GM21360 (cell line): ENCODE data around the gene RMP24.
A peak's percentile ranks its signal among the peaks of the same experiment; 100 is the strongest.

Experiments
- ATAC-seq: cut with Tn5 transposase; IDR thresholded peaks from one replicate; pipeline ENCODE4 v1.9.1; 2021; ENCODE audit warnings: mild to moderate bottlenecking, moderate library complexity; ENCODE audit not compliant: unreplicated experiment

RMP24 gene

DNA sequence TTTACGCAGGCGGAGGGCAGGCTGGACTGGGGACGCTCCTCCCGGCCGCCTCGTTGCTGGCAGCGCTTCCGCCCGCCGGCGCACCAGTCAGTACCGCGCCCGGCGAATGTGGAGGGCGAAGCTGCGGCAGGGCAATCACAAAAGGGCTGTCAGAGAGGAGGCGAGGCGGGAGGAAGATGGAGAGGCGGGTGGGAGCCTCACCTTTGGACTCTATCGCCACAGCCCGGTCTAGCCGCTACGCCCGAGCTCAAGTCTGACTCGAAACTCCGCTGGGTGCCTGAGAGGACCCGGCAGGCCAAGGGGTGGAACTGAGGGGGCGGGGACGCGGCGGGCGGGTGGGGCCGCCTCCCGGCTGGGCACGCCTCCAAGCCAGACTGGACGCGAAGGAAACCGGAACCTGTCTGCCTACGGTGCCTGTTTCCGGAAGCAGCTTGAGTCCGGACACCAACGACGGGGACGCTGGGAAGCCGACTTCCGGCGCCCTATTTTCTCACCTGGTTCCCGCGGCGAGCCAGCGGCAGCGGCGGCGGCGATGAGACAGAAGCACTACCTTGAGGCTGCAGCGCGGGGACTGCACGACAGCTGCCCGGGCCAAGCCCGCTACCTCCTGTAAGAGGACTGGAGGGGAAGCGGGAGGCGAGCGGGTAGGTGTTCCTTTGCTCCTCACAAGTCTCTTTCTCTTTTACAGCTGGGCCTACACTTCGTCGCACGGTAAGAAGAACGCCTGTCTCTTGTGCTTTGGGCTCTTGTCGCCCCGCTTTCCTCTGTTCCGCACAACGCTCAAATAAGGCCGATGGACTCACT is at the start of gene RMP24:
RMP24 (plus strand) TSS at position 483 of the 804 bp plus-strand sequence.
- ATAC-seq, result peak; percentile 86

DNA sequence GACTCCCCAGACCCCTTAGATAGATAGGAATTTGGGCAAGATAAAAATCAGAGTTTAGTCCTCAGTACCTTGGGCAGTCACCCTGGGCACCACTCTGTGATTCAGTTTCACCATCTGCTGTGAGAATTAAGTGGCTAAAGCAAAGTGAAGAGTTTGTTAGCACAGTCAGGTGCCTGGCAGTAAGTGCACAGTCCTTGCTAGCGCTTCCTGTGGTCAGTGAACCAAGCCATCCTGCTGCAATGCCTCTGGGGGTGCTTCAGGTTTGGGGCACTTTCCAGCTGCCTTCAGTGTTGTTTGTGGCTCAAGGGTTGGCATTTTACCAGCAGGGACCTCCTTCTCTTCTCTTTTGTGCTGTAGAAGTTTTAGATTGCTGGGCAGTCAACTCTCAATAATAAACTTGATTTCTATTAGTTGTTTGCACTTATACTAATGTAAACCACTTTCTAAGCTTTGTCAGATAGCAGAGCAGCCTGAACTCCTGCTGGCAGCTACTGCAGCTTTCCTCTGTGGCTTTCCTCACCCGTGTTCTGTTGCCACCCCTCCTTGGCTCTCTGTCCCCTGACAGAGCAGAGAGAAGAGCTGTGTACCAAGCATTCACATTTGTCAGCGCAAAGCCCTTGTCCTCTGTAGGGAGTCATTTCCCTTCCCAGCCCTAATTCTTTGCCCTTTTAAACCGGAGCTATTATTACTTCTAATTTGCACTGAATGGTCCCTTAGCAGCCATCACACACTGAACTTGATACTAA is 48.4 kb upstream of the RMP24 start:
- ATAC-seq, result no peak

DNA sequence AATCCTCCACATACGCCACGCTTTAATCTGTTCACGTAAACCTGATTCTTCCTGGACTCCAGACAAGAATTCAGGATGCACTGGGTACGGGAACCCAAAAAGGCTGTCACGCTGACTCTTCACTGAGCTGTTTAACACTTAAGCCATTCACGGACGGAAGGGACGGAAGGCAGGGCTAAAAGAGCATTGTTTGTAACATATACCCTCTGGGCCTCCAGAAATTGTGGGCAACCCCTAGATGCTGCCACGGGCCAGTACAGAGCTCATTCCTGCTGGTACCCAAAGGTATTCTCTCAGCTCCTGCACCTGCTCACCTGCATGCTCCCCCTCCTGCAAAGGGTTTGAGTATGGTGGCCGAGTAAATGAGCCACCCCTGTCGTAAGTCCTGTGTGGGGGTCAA is 45.6 kb upstream of the RMP24 start:
- no peak for ATAC-seq

DNA sequence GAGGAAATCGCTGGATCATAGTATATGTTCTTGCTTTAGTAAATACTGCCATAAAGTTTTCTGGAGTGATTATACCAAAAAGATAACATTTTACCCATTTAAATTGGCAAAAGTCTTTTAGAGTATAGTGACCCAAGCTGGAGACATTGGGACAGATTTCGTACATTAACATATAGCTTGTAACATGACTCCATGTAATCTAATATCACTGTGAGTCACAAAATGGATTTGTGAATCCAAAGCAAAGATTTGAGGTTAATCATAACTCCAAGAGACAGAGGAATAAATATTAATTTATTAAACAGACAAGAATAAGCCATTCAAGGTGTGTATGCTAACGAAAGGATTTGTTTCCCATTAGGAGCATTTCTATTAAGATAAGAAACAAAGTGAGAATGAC is 45.0 kb upstream of the RMP24 start:
- ATAC-seq, result no peak

DNA sequence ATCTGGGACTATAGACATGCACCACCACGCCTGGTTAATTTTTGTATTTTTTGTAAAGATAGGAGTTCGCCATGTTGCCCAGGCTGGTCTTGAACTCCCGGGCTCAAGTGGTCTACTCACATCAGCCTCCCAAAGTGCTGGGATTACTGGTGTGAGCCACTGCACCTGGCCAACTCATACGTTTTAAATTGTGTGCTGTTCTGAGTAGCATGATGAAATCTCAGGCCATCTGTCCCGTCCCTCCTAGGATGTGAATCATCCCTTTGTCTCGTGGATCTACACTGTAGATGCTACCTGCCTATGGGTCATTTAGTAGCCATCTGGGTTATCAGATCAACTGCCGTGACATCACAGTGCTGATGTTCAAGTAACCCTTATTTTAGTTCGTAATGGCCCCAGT is 38.5 kb upstream of the RMP24 start:
- ATAC-seq, result no peak

DNA sequence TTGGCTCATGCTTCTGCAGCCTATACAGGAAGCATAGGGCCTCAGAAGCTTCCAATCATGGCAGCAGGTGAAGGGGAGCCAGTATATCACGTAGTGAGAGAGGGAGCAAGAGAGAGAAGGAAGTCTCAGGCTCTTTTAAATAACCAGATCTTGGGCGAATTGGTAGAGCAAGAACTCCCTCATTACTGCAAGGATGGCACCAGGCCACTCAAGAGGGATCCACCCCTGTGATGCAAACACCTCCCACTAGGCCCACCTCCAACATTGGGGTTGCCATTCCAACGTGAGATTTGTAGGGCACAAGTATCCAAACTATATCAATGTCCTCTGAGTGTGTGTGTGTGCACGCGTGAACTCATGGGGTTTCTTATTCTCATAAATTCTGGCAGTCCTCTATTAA is 37.6 kb upstream of the RMP24 start:
- no peak for ATAC-seq

DNA sequence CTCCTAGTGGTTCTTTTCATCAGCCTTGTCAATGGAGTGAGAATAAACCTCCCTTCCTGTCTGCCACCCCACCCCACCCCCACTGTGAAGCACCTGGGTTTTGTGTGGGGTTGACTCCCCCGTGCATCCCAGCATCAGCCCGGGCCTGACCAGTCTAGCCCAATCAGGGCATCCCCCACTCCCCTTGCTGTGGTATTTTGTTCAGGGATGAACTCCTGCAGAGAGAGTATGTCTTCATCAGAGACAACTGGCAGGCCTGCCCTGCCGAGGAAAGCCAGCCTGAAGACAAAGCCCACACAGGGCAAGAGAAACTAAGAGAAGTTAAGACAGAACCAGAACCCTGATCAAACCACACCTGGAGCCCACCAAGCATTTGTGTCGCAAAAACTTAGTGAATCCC is 36.7 kb upstream of the RMP24 start:
- no peak for ATAC-seq

DNA sequence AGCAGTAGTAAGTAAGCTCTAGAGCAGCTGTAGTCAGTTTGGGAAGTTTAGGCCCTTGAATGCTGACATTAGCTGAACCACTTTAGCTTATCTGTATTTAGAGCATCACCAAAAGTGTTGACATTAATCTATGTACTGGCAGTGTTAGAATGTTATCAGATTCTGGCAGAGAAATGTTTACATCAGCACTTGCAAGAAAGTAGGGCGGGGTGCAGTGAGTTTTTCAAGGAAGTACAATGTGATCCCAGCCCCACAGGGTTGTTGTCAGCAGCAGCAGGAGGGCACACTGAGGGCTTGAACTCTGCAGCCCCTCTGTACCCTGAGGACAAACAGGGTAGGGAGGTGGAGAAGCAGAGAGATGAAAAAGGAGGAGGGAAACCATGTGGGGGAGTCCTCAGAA is 35.5 kb upstream of the RMP24 start:
- ATAC-seq, result no peak

DNA sequence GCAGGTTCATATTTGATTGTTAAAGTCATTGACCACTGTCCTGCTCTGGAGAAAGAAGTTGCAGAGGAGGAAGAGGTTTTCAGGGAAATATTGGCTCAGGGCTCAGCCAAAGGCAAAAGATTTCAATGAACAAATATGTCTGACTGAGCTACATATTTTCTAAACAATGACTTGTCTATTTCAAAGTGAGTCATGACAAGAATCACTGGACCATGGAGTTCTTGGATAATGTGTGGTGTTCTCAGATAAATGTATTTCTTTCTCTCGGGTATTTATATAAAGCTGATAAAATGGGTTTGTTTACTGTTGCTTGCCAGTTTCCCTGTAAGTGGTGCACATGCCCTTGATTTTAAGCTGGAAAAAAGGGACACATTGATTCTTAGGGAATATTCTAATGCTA is 34.3 kb upstream of the RMP24 start:
- no peak for ATAC-seq

DNA sequence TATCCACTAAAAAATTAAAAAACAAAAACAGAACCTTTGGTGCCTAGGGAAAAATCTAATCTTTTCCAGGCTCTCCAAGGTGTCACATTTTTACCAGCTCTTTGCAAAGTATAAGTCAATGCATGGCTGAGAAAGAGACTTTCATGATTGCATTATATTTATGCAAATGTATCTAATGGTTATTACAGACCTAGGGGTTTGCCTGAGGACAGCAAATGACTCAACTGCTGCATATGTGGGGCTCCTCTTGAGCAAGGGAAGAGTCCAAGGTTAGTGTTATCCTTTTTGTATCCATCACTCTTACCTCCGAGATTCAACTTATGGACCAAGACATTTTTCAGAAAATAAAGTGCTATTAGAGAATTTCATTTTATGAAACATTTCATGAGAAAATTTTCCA is 33.9 kb upstream of the RMP24 start:
- ATAC-seq, result no peak

DNA sequence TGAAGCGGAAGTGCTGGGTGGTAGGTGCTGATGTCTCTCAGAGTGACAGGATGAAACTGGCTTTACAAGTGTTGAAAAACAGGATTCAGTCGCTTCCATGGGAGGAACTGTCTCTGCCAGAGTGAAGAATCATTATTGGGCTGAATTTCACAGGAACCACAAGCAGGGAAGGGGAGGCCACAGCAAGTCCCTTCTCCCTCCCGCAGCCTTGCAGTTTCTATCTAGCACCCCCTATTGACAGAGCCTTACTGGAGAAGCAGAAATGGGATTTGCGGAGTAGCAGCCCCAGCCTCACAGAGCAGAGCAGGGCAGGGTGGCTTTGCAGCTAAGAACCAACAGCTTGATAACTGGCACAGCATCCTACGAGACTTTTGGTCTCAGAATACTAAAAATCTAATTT is 33.3 kb upstream of the RMP24 start:
- ATAC-seq, result no peak

DNA sequence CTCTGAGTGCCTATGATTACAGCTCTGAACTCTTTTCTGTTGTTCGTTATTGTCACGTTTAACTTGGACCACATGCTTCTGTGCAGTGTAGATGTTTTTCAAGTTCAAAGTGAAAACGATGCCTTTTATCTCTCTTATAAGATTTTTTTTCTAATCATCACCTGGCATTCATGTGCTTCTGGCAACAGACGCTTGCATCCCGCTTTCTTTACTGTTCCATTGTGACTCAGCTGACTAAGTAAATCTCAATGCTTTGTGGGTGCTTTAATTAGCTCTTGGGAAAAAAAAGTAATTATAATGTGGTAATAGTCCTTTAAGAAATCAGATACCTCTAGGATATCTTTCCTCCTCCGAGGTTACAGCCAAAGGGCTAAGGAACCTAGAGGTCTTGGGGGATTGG is 31.2 kb upstream of the RMP24 start:
- ATAC-seq, result no peak

DNA sequence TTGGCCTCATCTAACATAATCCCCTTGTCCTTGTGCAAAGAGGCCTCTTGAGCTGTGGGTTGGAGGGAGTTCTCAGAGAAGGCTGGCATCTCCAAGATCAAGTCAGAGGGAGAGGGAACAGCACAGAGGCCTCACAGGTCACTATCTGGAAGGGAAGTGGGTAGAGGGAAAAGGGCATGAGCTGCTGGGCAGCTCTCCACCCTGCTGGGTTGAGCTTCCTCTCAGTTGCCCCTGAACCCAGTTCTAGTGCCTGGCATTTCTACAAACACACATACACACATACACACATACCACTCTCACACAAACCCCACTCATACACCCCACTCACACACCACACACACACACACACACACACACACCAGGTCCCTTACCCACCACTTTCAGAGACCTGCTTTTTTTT is 30.3 kb upstream of the RMP24 start:
- no peak for ATAC-seq

DNA sequence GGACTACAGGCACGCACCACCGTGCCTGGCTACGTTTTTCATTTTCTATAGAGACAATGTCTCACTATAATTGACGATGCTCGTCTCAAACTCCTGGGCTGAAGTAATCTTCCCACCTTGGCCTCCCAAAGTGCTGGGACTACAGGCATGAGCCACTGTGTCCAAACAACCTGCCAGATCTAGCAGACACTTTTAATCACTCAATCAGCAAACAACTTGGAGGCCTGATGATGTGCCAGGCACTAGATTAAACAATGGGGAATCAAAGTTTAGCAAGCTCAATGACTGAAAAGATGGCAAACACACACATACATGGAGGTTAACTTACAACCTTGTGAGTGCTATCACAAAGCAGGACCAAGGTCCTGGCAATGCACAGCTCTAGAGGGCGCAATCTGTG is 29.8 kb upstream of the RMP24 start:
- ATAC-seq, result no peak

DNA sequence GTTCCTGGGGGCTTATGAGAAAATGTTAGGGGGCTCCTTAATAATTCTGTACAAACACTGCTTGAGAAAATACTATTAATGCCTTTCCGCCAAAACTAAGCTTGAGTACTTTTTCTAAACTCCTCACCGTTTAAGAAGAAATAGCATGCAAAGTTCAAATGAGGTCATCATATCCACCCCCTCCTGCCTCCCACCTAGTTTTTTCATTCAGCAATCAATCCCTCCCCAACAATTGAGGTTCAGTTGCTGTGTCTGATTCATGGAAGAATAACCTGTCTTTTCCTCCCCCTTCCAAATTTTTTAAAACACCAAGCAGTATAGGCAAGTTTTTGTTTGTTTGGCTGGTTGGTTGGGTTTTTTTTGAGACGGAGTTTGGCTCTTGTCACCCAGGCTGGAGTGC is 24.4 kb upstream of the RMP24 start:
- ATAC-seq, result no peak

DNA sequence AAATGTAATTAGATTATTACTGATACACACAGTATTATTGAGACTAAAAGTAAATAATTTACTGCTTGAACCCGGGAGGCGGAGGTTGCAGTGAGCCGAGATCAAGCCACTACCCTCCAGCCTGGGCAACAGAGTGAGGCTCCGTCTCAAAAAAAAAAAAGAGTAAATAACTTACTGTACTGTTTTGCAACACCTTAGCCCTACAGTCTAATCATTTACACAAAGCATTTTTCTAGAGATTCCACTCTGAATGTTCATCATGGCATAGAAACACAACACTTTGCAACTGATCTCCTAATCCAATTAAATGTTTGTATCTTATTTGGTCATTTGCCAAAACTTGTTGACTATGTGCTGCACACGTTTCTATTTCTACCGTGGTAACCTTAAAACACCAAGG is 23.4 kb upstream of the RMP24 start:
- no peak for ATAC-seq

DNA sequence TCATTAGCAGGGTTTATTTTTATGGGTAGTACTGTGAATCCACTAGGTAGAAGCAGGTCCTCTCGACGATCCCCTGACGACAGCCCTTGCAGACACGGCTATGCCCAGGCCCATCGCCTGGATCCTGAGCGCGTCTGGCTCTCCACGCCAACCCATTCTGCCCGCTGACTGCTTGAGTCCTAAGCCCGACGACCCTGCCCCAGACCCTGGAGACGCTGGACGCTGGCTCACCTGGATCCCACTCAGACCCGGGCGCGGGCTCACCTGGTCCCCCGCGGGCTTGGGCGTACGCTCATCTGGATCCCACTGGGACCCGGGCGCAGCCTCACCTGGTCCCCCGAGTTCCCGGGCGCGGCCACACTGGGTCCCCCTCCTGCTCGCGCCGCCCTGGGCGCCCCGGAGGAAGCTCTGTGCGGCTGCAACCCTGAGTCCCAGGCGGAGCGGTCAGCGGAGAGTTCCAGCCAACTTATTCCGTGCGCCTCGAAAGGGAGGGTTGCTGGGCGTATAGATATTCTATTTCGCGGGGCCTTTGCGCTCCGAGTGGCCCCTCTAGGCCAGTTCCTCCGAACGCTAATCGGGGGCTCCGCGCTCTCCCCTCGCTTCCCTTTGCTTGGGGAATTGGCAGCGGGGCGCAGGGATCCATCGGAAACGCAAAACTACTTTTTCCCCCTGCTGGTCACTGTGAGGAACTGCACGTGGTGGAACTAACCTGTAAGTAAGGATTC is 22.4 kb upstream of the RMP24 start:
- no peak for ATAC-seq

DNA sequence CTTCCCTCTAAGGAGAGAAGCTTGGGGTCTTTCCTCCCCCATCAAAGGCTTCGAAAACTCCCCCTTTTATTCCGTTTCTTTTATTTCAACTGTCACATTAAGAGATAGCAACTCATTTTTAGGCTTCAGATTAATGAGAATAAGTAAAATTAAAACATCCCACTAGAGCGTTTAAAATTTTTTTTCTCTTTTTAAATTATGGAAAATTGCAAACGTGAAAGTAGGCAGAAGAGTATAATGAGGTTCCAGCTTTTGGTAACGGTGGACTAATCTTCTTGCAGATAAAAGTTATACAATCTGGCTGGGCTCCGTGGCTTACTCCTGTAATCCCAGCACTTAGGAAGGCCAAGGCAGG is 21.9 kb upstream of the RMP24 start:
- no peak for ATAC-seq

DNA sequence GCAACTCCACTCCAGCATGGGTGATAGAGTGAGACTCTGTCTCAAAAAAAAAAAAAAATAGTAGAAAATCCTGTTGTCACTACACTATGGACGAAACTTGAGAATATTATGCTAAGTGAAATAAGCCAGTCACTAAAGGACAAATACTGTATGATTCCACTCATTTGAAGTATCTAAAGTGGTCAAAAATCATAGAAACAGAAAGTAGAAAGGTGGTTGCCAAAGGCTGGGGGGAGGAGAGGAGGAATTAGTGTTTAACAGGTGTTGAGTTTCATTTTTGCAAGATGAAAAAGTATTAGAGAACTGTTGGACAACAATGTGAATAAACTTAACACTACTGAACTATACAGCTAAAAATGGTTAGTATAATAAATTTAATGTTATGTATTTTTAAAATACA is 18.8 kb upstream of the RMP24 start:
- ATAC-seq, result no peak

DNA sequence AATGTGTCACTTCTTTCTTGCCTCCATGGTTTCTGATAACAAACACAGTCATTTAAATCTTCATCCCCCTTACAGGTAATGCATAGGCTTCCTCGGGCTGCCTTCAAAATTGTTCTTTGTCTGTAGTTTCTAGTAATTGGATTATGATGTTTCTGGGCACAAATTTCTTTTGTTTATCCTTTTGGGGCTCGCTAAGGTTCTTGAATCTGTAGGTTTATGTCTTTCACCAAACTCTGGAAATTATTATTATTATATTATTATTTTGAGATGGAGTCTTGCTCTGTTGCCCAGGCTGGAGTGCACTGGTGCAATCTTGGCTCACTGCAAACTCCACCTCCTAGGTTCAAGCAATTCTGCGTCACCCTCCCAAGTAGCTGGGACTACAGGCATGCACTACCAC is 16.3 kb upstream of the RMP24 start:
- no peak for ATAC-seq

DNA sequence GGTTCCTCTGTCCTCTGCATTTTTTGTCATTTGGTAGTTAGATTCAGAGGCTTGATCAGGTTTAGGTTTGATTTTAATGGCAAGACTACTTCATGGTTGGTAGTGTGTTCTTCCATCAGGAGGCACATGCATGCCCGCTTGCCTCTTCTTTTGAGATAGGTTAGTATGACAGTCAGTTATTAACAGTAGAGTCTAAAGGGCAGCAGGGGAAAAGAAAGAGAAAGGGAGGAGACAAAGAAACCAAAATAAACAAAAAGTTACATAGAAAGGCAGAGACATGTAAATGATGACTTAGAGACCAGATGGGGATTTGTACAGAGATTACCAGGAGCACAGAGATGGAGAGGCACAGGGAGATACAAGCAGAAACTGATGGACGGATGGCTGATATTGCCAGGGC is 10.2 kb upstream of the RMP24 start:
- ATAC-seq, result no peak

DNA sequence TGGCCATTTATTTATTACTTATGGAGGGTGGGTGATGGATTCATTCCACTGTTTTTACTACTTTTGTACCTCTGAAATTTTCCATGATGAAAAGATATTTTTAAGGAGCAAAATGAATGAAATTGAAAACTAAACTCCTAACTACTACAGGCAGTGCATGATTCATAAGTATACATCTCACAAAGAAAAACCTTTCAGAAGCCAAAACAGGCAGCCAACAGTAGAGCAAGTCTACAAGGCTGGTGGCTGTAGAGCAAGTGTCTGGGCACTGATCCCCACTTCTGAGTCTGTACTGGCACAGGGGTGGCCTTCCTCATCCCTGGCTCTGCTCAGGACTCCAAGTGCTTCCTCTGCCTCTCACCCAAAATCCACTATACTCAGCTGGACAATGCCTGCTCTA is 8.2 kb upstream of the RMP24 start:
- ATAC-seq, result no peak
